ENCODE measurements around the gene CCDC142.
A peak's percentile ranks its signal among the peaks of the same experiment; 100 is the strongest.
"Not testable (repeated sequence)": the region's sequence is repeated elsewhere in the genome, so short reads cannot be mapped to it uniquely, and the experiment has no call there.

The CCDC142 gene

GRCh38 chr2:74500578-74500946 lies 17.8 kb upstream of the CCDC142 start:
- DNase-seq (ENCODE audit: extremely low read depth in 1 of 2, low read depth in 1 of 2): no peak

DNA sequence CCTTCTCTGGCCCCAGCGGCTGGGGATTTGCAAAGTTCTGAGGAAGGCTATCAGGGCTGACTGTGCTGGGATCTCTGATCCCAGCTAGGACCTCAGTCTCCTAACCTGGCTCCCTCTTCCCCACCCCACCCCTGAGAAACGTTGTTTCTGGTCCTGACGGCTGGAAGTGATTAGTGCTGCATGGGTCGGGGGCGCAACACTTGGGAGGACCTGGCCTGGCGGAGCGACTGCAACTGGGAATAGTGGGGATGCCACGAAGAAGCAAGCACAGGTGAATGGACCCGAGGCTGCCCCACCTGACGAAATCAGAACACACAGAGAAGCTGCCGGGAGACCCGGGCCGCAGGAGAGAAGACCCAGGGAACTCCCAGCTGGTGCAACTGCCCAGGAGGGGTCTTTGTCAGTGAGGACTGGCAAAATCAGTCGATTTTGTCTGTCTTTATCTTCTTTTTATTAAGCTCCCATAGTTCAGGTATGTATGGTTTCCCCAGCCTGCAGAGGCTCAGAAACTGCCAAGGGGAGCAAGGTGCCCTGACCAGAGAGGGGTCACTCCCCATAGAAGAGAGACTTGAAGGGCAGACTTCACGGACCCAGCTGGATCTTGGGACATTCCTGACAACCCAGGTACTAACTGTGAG lies 17.3 kb upstream of the CCDC142 start:
- no peak for DNase-seq (ENCODE audit: extremely low read depth in 1 of 2, low read depth in 1 of 2)

GRCh38 chr2:74499267-74499939 lies 16.6 kb upstream of the CCDC142 start, which contains the start of gene LBX2:
LBX2 (minus strand) TSS chr2:74499603; CDS start chr2:74499537, 66 bp downstream.
- no peak for DNase-seq (ENCODE audit: extremely low read depth in 1 of 2, low read depth in 1 of 2)

GRCh38 chr2:74498500-74499266 lies 15.9 kb upstream of the CCDC142 start:
- no peak for DNase-seq (ENCODE audit: extremely low read depth in 1 of 2, low read depth in 1 of 2)

DNA sequence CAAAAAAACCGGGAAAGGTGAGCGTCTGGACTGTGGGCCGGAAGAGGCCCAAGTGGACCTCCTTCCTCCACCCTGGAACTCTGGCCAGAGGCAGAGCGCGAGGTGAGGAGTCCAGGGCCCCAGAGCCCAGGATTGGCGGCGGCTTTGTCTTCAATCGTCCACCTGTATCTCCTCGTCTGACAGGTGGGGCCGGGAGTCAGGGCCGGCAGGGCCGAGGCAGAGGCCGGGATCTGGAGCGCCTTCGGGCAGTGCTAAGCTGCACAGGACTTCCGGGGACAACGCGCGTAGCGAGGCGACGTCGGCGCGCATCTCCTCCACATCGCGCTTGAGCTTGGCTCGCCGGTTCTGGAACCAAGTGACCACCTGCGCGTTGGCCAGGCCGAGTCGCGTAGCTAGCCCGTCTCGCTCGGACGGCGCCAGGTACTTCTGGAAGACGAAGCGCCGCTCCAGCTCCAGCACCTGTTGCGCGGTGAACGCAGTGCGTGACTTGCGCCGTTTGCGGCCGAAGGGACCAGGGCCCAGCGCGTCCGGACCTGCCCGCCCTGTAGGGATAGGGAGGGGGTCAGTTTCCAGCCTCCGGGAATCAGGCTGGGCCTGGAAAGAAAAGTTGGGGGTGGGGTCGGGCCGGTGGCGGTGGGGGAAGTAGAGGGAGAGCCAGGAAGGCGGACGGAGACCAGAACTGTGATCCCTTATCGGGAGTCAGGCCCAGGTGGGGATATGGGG lies 15.1 kb upstream of the CCDC142 start:
- no peak for DNase-seq (ENCODE audit: extremely low read depth in 1 of 2, low read depth in 1 of 2)

- DNase-seq (ENCODE audit: extremely low read depth in 1 of 2, low read depth in 1 of 2): no peak
Measured at GRCh38 chr2:74496997-74497776, 14.4 kb upstream of the CCDC142 start.

DNA sequence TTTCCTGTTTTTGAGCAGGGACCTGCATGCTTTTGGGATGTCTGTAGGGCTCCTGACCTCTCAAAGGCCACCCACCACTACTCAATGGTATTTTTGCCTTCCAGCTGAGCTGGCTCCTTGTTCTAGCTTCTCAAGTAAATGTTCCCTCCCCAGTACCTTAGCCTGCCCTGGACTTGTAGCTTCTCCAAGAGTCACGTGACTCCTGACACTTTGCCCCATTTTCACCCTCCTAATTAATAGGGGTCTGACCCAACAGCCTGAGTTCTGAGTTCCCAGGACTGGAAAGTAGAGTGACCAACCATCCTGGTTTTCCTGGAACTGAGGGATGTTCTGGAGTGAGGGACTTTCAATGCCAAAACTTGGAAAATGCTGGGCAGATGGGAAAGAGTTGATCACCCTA lies 12.6 kb upstream of the CCDC142 start:
- DNase-seq (ENCODE audit: extremely low read depth in 1 of 2, low read depth in 1 of 2): no peak

- DNase-seq (ENCODE audit: extremely low read depth in 1 of 2, low read depth in 1 of 2): no peak
Measured at GRCh38 chr2:74493546-74493945, 10.7 kb upstream of the CCDC142 start.

DNA sequence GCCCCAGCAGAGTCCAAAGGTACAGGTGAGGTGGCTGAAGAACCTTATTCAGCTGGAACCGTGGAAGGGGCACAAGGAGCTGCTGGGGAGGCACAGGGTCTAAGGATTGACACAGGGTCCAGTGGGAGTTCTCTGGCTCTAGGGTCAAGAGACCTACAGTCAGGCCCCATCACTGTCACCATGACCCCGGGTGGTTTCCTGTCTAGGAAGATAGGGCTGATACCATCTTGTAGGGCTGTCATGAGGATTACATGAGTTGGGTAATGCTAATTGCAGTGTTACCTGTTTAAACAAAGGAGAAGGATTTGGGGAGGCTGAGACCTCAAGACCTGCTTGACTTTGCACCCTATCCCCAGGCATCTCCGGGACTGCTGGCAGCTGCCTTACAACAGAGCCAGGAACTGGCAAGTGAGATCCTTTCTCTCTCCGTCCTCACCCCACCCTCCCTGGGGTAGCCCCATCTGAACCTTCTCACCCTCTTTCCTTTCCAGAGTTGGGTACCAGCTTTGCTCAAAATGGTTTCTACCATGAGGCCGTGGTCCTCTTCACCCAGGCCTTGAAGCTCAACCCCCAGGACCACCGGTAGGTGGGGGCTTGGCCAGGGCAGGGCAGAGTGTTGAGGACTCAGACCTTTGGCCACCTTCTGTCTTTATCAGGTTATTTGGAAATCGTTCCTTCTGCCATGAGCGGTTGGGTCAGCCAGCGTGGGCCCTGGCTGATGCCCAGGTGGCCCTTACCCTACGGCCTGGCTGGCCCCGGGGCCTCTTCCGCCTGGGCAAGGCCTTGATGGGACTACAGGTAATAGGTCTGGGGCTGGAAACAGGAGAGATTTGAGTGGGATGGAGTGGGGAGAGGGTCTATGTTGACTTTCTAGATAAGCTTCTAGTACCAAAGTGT lies 9.1 kb upstream of the CCDC142 start:
- DNase-seq (ENCODE audit: extremely low read depth in 1 of 2, low read depth in 1 of 2): no peak

- DNase-seq (ENCODE audit: extremely low read depth in 1 of 2, low read depth in 1 of 2): no peak
Measured at GRCh38 chr2:74489906-74490305, 7.1 kb upstream of the CCDC142 start.

- no peak for DNase-seq (ENCODE audit: extremely low read depth in 1 of 2, low read depth in 1 of 2)
Measured at GRCh38 chr2:74488643-74489481, 6.1 kb upstream of the CCDC142 start.

- DNase-seq (ENCODE audit: extremely low read depth in 1 of 2, low read depth in 1 of 2): no peak
Measured at GRCh38 chr2:74486141-74486540, 3.3 kb upstream of the CCDC142 start.

- DNase-seq (ENCODE audit: extremely low read depth in 1 of 2, low read depth in 1 of 2): not testable (repeated sequence)
Measured at GRCh38 chr2:74483675-74484164, 922 bp upstream of the CCDC142 start.

GRCh38 chr2:74481961-74482800 lies 617 bp downstream of the CCDC142 start:
- DNase-seq (ENCODE audit: extremely low read depth in 1 of 2, low read depth in 1 of 2): peak in 1 of 2 donors; percentile 38

DNA sequence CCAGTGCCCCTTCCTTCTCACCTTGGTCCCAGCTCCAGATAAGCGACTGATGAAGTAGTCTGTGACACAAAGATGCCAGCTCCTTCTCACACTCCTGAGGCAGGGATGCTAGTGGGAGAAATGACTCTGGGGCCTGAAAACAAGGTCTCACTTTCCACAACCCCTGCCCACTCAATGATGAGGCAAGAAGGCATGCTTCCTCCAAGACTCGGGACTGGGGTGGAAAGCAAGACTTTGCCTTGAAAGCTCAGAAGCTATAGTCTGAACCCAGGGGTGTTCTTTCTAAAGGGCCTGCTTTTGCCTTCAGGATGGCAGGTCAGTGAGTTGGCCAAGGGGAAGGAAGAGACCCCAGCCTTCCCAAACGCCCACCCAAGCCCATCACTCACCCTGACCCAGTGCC lies 1.4 kb downstream of the CCDC142 start:
- DNase-seq (ENCODE audit: extremely low read depth in 1 of 2, low read depth in 1 of 2): no peak

DNA sequence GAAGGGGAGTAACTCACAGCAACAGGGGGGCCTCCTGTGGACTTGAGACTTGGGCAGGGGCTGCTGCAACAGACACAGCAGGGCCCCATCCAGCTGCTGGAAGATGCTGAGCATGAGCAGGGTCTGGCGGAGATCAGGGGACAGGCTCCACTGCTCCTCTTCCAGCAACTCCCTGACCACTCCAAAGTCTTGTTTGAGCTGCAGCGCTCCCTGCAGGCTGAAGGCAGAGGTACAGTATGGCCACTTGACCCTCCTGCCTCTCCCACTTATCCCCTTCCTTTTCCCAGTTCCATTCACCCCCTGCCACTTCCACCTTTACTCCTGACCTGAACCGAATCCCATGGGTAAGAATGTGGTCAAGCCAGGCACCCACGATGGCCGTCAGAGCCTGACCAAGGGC lies 7.9 kb downstream of the CCDC142 start:
- no peak for DNase-seq (ENCODE audit: extremely low read depth in 1 of 2, low read depth in 1 of 2)

DNA sequence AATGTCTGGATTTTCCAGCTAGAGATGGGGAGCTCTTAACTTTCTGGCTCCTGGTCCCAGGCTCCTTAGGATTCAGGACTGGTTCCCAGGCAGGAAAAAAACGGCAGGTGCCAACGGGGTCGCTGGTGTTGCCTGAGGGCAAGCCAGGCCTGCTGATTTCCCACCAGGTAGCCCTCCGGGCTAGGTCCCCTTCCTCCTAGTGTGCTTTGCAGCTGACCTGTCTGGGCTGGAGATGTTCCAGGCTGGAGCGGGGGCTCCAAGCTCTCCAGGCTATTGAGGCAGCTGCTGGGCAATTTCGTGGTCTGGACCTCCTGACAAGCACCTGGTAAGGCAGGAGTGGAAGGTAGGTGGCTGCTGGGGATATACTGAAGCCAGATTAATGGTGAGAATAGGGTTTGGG lies 8.3 kb downstream of the CCDC142 start:
- no peak for DNase-seq (ENCODE audit: extremely low read depth in 1 of 2, low read depth in 1 of 2)

DNA sequence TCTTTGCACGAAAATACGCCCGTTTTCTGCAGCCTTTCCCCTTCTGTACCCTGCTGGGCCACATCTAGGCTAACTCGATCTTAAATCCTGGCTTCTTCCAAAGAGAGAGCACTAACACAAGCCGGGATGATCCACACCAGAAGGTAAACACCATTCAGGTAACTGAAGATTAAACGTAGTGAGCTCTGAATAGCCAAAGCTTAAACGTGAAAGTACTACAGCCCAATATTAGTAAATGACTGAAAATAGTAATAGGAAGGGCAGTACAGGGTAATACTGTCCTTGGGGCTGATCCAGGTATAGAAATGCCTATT lies 9.9 kb downstream of the CCDC142 start:
- no peak for DNase-seq (ENCODE audit: extremely low read depth in 1 of 2, low read depth in 1 of 2)
